ENCODE measurements around the gene CNGA4. TPM values are rescaled to one million over a fixed set of nuclear protein-coding genes. Genes with fewer than 3 reads are reported as not detected.

CNGA4 gene
- total RNA-seq, 1 experiment from 2014 or later, result 0.27 TPM

DNA sequence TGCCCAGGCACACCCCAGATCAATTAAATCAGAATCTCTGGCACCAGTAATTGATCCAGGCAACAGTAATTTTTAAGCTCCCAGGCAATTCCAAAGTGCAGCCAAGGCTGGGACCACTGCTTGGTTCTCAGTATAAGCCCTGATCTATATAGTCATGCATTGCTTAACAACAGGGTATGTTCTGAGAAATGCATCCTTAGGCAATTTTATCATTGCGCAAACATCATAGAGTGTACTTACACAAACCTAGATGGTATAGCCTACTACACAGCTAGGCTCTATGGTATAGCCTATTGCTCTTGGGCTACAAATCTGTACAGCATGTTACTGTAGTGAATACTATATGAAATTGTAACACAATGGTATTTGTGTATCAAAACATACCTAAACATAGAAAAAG, 34.2 kb upstream of the CNGA4 start:
- no TSS peak for BruUV-seq (replicated peaks)
- H3K9me2 ChIP-seq (ENCODE audit: insufficient read depth), result no peaks in the 10 kb centered on the region
- TF ChIP-seq MAX (IDR thresholded peaks at IDR 0.05), result no peak
- TF ChIP-seq CEBPB (IDR thresholded peaks at IDR 0.05; ENCODE audit: low read depth), result no peak
- TF ChIP-seq RAD21 (IDR thresholded peaks at IDR 0.05; ENCODE audit: low read depth), result no peak
- no peak for TF ChIP-seq REST (IDR thresholded peaks at IDR 0.05; ENCODE audit: low read depth)
- TF ChIP-seq CTCF (IDR thresholded peaks at IDR 0.05 in 2 of 3, conservative IDR thresholded peaks at IDR 0.05 in 1 of 3; ENCODE audit: borderline replicate concordance in 1 of 3, insufficient read depth in 1 of 3, low read depth in 2 of 3, low read length in 2 of 3), result no peak
- no peak for TF ChIP-seq ZFX (IDR thresholded peaks at IDR 0.05)
- TF ChIP-seq JUND (IDR thresholded peaks at IDR 0.05), result no peak
- TF ChIP-seq YY1 (IDR thresholded peaks at IDR 0.05; ENCODE audit: extremely low read depth, insufficient replicate concordance, low read depth, low read length), result no peak
- TF ChIP-seq POLR2A (IDR thresholded peaks at IDR 0.05; ENCODE audit: borderline replicate concordance, extremely low read depth, insufficient read depth, insufficient read length), result no peak
- TF ChIP-seq TCF7L2 (IDR thresholded peaks at IDR 0.05; ENCODE audit: borderline replicate concordance, extremely low read depth, insufficient read depth, insufficient read length), result no peak
- TF ChIP-seq SP1 (IDR thresholded peaks at IDR 0.05; ENCODE audit: low read depth), result no peak
- TF ChIP-seq, protein P1, sequence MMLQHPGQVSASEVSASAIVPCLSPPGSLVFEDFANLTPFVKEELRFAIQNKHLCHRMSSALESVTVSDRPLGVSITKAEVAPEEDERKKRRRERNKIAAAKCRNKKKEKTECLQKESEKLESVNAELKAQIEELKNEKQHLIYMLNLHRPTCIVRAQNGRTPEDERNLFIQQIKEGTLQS (IDR thresholded peaks at IDR 0.05), result no peak
- no peak for TF ChIP-seq SRF (IDR thresholded peaks at IDR 0.05; ENCODE audit: low read depth)
- no peak for TF ChIP-seq FOSL1 (IDR thresholded peaks at IDR 0.05; ENCODE audit: low read depth)
- TF ChIP-seq, protein P2, sequence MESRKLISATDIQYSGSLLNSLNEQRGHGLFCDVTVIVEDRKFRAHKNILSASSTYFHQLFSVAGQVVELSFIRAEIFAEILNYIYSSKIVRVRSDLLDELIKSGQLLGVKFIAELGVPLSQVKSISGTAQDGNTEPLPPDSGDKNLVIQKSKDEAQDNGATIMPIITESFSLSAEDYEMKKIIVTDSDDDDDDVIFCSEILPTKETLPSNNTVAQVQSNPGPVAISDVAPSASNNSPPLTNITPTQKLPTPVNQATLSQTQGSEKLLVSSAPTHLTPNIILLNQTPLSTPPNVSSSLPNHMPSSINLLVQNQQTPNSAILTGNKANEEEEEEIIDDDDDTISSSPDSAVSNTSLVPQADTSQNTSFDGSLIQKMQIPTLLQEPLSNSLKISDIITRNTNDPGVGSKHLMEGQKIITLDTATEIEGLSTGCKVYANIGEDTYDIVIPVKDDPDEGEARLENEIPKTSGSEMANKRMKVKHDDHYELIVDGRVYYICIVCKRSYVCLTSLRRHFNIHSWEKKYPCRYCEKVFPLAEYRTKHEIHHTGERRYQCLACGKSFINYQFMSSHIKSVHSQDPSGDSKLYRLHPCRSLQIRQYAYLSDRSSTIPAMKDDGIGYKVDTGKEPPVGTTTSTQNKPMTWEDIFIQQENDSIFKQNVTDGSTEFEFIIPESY (IDR thresholded peaks at IDR 0.05; ENCODE audit: extremely low read depth, insufficient replicate concordance, low read length), result no peak
- no peak for TF ChIP-seq ZNF274 (IDR thresholded peaks at IDR 0.05; ENCODE audit: low read depth, low read length)
- no peak for TF ChIP-seq SIN3A (IDR thresholded peaks at IDR 0.05; ENCODE audit: low read depth)
- no peak for TF ChIP-seq EZH2 (IDR thresholded peaks at IDR 0.05)
- ChIA-PET POLR2A (no interaction called here), CTCF (no interaction called here), RAD21 (ENCODE audit: low non-redundant PET in 1 of 2, low total read pairs in 2 of 2, uncharacterized antibody in 2 of 2, unreplicated experiment in 2 of 2) (no interaction called here)
- no peaks in the 10 kb centered on the region for H3K27me3 ChIP-seq (ENCODE audit: insufficient read depth, low read length)
- no peaks in the 10 kb centered on the region for H4K20me1 ChIP-seq (ENCODE audit: insufficient read depth)
- DNase-seq (ENCODE audit: low read depth, low spot score), result no peak
- no peak overlapping the region for H2AFZ ChIP-seq (ENCODE audit: low read depth, low read length, poor library complexity, severe bottlenecking)
- no peak for ATAC-seq
- no peak overlapping the region for H3K4me2 ChIP-seq (ENCODE audit: low read length)
- H3K27ac ChIP-seq (ENCODE audit: low read depth, low read length), result no peak overlapping the region
- no peaks in the 10 kb centered on the region for H3K9me3 ChIP-seq (ENCODE audit: control insufficient read depth in 1 of 2, insufficient read depth in 1 of 2, low read depth in 1 of 2, low read length in 2 of 2)
- H3K79me2 ChIP-seq (ENCODE audit: insufficient read depth, low read length), result no peaks in the 10 kb centered on the region
- H3K36me3 ChIP-seq (ENCODE audit: control insufficient read depth in 1 of 2, insufficient read depth in 2 of 2, low read length in 2 of 2), result no peaks in the 10 kb centered on the region; a peak in 2 of 4 replicates
- H3K9ac ChIP-seq (ENCODE audit: low read length), result no peak overlapping the region
- no peak overlapping the region for H3K4me3 ChIP-seq (replicated peaks in 1 of 2; ENCODE audit: low read depth in 1 of 2, low read length in 2 of 2)
- no peaks in the 10 kb centered on the region for H3K4me1 ChIP-seq (ENCODE audit: control insufficient read depth in 1 of 2, insufficient read depth in 2 of 2, low read length in 2 of 2)
- intact Hi-C loops (cut with micrococcal nuclease), result no loop called here

Measured in HCT116 (cell line).